Ishikawa (cell line): Measurements from ENCODE around the gene MFSD1.

ENCODE experiments used
- CEBPB ChIP-seq: IDR thresholded peaks from 2 replicates; pipeline ENCODE4 v1.6.1; 2012
- CREB1 ChIP-seq: IDR thresholded peaks from 2 replicates; pipeline ENCODE4 v1.6.1; 2012; ENCODE audit warnings: low read depth
- EGR1 ChIP-seq: IDR thresholded peaks from 2 replicates; pipeline ENCODE4 v1.6.1; 2012
- EP300 ChIP-seq: IDR thresholded peaks from 2 replicates; pipeline ENCODE4 v1.6.1; 2012; ENCODE audit warnings: borderline replicate concordance
- FOXM1 ChIP-seq: IDR thresholded peaks from 2 replicates; pipeline ENCODE4 v1.6.1; 2012; ENCODE audit warnings: low read depth, borderline replicate concordance
- NFIC ChIP-seq: IDR thresholded peaks from 2 replicates; pipeline ENCODE4 v1.6.1; 2012
- TAF1 ChIP-seq: IDR thresholded peaks from 2 replicates; pipeline ENCODE4 v1.6.1; 2012; ENCODE audit warnings: low read depth, mild to moderate bottlenecking
- TCF12 ChIP-seq: IDR thresholded peaks from 2 replicates; pipeline ENCODE4 v1.6.1; 2012; ENCODE audit warnings: low read depth
- YY1 ChIP-seq: IDR thresholded peaks from 2 replicates; pipeline ENCODE4 v1.6.1; 2012; ENCODE audit warnings: low read depth
- ZBTB7A ChIP-seq: IDR thresholded peaks from 2 replicates; pipeline ENCODE4 v1.6.1; 2012; ENCODE audit warnings: low read depth
- TF ChIP-seq, protein P1 (sequence below): IDR thresholded peaks from 2 replicates; pipeline ENCODE4 v1.6.1; 2012; ENCODE audit warnings: low read depth, mild to moderate bottlenecking
- TF ChIP-seq, protein P2 (sequence below): IDR thresholded peaks from 2 replicates; pipeline ENCODE4 v1.6.1; 2012

DNA sequence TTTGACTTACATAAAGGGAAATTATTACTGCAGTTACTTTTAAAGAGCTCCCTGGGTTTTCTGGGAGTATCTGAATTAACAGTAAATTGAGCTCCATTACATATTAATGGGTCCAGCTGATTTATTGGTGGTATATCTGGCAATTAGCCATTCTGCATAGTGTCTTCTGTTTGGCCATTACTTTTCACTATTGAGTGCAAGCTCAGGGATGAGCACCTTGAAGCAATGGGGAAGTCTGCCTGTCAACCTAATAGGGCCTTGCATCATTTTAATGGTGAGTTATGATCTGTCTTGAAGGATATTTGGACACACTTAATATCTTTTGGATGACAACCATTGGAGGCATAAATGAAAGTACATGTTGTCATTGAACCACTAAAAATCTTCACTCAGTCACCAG, 73.8 kb downstream of the MFSD1 start:
- TF ChIP-seq TCF12 (no peak), CREB1 (no peak), YY1 (no peak), NFIC (no peak), TAF1 (no peak), ZBTB7A (no peak), EP300 (no peak), CEBPB (no peak), FOXM1 (no peak), EGR1 (no peak)
- TF ChIP-seq, protein P1, sequence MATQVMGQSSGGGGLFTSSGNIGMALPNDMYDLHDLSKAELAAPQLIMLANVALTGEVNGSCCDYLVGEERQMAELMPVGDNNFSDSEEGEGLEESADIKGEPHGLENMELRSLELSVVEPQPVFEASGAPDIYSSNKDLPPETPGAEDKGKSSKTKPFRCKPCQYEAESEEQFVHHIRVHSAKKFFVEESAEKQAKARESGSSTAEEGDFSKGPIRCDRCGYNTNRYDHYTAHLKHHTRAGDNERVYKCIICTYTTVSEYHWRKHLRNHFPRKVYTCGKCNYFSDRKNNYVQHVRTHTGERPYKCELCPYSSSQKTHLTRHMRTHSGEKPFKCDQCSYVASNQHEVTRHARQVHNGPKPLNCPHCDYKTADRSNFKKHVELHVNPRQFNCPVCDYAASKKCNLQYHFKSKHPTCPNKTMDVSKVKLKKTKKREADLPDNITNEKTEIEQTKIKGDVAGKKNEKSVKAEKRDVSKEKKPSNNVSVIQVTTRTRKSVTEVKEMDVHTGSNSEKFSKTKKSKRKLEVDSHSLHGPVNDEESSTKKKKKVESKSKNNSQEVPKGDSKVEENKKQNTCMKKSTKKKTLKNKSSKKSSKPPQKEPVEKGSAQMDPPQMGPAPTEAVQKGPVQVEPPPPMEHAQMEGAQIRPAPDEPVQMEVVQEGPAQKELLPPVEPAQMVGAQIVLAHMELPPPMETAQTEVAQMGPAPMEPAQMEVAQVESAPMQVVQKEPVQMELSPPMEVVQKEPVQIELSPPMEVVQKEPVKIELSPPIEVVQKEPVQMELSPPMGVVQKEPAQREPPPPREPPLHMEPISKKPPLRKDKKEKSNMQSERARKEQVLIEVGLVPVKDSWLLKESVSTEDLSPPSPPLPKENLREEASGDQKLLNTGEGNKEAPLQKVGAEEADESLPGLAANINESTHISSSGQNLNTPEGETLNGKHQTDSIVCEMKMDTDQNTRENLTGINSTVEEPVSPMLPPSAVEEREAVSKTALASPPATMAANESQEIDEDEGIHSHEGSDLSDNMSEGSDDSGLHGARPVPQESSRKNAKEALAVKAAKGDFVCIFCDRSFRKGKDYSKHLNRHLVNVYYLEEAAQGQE = no peak
- TF ChIP-seq, protein P2, sequence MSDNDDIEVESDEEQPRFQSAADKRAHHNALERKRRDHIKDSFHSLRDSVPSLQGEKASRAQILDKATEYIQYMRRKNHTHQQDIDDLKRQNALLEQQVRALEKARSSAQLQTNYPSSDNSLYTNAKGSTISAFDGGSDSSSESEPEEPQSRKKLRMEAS = no peak
